ENCODE measurements around the gene C2orf81.

Gene C2orf81

DNA sequence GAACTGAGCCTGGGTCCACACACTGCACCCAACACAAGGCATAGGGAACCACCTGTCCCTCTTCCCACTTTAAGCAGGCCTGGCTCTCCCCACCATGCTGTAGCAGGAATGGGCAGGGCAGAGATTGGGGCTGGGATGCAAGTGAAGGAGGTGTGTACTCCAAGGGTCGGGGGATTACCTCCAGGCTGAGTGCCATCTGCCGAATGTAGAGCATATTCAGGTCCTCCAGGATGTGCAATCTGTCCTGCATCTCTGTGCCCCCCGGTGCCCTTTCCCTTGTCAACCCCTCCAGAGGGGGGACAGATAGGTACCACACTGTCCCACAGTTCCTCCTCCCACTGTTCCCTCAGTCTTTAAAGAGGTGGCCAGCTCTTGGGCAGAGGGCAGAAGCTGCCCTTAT is 18.0 kb upstream of the C2orf81 start:
- no peaks in the 10 kb centered on the region for H3K36me3 ChIP-seq (ENCODE audit: insufficient read depth, low read length)
- H3K4me1 ChIP-seq (ENCODE audit: insufficient read depth, low read length): peaks cover 20% of the 10 kb centered on the region
- no peaks in the 10 kb centered on the region for H3K27me3 ChIP-seq (ENCODE audit: insufficient read depth, low read length)
- H2AFZ ChIP-seq (ENCODE audit: low read depth, low read length): peak overlapping the region; percentile 92
- H3K9me3 ChIP-seq (ENCODE audit: low read length): no peaks in the 10 kb centered on the region
- peak overlapping the region; percentile 57 for H3K4me3 ChIP-seq (ENCODE audit: low read length)

GRCh38 chr2:74438248-74438647 is 16.8 kb upstream of the C2orf81 start:
- Histone ChIP-seq H3K27me3 (ENCODE audit: insufficient read depth, low read length) (no peaks in the 10 kb centered on the region), H3K4me3 (ENCODE audit: low read length) (no peak overlapping the region), H3K9me3 (ENCODE audit: low read length) (no peaks in the 10 kb centered on the region), H2AFZ (ENCODE audit: low read depth, low read length) (no peak overlapping the region), H3K36me3 (ENCODE audit: insufficient read depth, low read length) (no peaks in the 10 kb centered on the region), H3K4me1 (ENCODE audit: insufficient read depth, low read length) (peaks cover 20% of the 10 kb centered on the region)

- no peaks in the 10 kb centered on the region for H3K27me3 ChIP-seq (ENCODE audit: insufficient read depth, low read length)
- H3K4me3 ChIP-seq (ENCODE audit: low read length): no peak overlapping the region
- no peaks in the 10 kb centered on the region for H3K9me3 ChIP-seq (ENCODE audit: low read length)
- peaks cover 3% of the 10 kb centered on the region for H3K36me3 ChIP-seq (ENCODE audit: insufficient read depth, low read length)
- peaks cover 20% of the 10 kb centered on the region for H3K4me1 ChIP-seq (ENCODE audit: insufficient read depth, low read length)
- H2AFZ ChIP-seq (ENCODE audit: low read depth, low read length): no peak overlapping the region
Measured at GRCh38 chr2:74436848-74437695, 15.7 kb upstream of the C2orf81 start.

DNA sequence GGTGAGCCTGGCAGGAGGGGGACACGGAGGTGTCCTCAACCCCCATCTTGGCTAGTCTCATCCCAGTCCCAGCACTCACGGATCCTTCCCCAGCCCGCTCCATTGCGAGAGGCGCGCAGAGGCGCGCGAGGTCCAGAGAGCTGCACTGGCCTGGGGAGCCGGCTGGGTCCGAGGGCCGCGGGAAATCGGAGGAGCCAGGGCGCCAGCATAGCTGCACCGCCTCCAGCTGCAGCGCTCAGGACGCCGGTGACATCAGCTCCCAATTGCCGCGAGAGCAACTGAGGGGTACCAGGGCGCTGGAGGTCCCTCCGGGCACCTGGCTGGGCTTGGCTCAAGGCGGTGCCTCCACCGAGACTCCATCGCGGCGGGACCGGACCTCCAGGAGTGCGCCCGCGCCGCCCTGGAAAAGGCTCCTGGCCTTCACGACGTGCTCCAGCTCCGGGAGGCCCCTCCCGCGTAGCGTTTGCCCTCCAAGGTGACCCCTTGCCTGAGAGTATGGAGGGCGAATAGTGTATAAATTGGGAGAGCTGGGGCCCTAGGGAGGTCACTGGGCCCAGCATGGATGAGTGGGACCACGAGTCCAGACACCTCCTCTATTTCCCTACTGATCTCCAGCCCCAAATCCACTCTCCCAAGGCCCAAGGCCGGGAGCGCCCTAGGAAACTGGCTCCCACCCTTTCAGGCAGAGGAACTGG is 14.8 kb upstream of the C2orf81 start:
- Histone ChIP-seq H3K36me3 (ENCODE audit: insufficient read depth, low read length) (peaks cover 8% of the 10 kb centered on the region), H3K9me3 (ENCODE audit: low read length) (no peaks in the 10 kb centered on the region), H3K4me3 (ENCODE audit: low read length) (no peak overlapping the region), H3K4me1 (ENCODE audit: insufficient read depth, low read length) (peaks cover 20% of the 10 kb centered on the region), H3K27me3 (ENCODE audit: insufficient read depth, low read length) (no peaks in the 10 kb centered on the region), H2AFZ (ENCODE audit: low read depth, low read length) (no peak overlapping the region)

GRCh38 chr2:74430502-74430901 is 9.1 kb upstream of the C2orf81 start:
- Histone ChIP-seq H2AFZ (ENCODE audit: low read depth, low read length) (no peak overlapping the region), H3K27me3 (ENCODE audit: insufficient read depth, low read length) (no peaks in the 10 kb centered on the region), H3K4me1 (ENCODE audit: insufficient read depth, low read length) (peaks cover 3% of the 10 kb centered on the region), H3K9me3 (ENCODE audit: low read length) (no peaks in the 10 kb centered on the region), H3K4me3 (ENCODE audit: low read length) (no peak overlapping the region), H3K36me3 (ENCODE audit: insufficient read depth, low read length) (peaks cover 59% of the 10 kb centered on the region)

GRCh38 chr2:74429487-74430451 is 8.3 kb upstream of the C2orf81 start:
- no peaks in the 10 kb centered on the region for H3K27me3 ChIP-seq (ENCODE audit: insufficient read depth, low read length)
- no peak overlapping the region for H2AFZ ChIP-seq (ENCODE audit: low read depth, low read length)
- H3K4me3 ChIP-seq (ENCODE audit: low read length): no peak overlapping the region
- peaks cover 6% of the 10 kb centered on the region for H3K4me1 ChIP-seq (ENCODE audit: insufficient read depth, low read length)
- H3K9me3 ChIP-seq (ENCODE audit: low read length): no peaks in the 10 kb centered on the region
- peaks cover 65% of the 10 kb centered on the region for H3K36me3 ChIP-seq (ENCODE audit: insufficient read depth, low read length)

DNA sequence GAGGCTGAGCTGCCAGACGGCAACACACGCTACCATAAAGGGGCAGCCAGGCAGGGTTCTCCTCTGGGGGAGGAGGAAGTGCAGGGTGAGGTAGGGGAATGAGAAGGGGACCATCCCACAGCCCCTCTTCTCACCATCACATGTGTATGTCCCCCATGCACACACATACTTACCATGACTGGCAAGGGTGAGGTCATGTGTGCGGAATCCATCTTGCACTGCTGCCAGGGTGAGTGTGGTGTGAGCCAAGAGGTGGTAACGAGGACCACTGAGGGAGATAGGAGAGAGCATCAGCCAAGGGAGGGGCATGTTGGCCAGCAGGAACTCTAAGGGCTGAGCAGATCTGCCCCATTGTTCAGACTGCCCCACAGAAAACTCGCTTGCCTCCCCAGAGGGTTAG is 7.3 kb upstream of the C2orf81 start:
- Histone ChIP-seq H3K36me3 (ENCODE audit: insufficient read depth, low read length) (peaks cover 70% of the 10 kb centered on the region), H3K9me3 (ENCODE audit: low read length) (no peaks in the 10 kb centered on the region), H2AFZ (ENCODE audit: low read depth, low read length) (no peak overlapping the region), H3K27me3 (ENCODE audit: insufficient read depth, low read length) (no peaks in the 10 kb centered on the region), H3K4me1 (ENCODE audit: insufficient read depth, low read length) (peaks cover 6% of the 10 kb centered on the region), H3K4me3 (ENCODE audit: low read length) (no peak overlapping the region)

- Histone ChIP-seq H2AFZ (ENCODE audit: low read depth, low read length) (no peak overlapping the region), H3K4me3 (ENCODE audit: low read length) (no peak overlapping the region), H3K36me3 (ENCODE audit: insufficient read depth, low read length) (peaks cover 69% of the 10 kb centered on the region), H3K4me1 (ENCODE audit: insufficient read depth, low read length) (peaks cover 6% of the 10 kb centered on the region), H3K27me3 (ENCODE audit: insufficient read depth, low read length) (no peaks in the 10 kb centered on the region), H3K9me3 (ENCODE audit: low read length) (no peaks in the 10 kb centered on the region)
Measured at GRCh38 chr2:74427551-74427950, 6.1 kb upstream of the C2orf81 start.

DNA sequence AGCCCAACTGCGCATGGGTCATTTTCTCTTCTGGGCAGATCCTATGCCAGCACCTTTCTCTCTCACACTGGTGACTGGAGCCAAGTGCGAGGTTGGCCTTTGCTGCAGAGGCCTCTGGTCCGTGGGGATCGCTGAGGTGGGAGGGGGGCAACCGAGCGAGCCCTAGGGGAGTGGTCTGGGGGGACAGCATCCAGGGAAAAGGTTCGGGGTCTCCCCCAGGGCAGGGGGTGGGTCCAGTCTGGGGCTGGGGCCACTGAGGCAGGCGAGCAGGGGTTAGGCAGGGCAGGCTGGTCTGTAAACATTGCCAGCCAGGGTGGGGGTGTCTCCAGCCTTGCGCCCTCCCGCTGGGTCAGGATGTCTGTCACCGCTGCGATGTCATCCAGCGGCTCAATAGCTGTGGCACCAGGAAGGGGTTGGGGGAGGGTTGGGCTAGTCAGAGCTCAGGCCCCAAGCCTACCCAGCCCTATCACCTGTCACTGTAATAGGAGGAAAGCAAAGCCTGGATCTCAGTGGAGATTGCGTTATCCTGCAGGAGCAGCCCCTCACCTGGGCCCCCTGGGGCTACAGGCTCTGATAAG is 4.9 kb upstream of the C2orf81 start:
- Histone ChIP-seq H3K36me3 (ENCODE audit: insufficient read depth, low read length) (peaks cover 62% of the 10 kb centered on the region), H3K4me1 (ENCODE audit: insufficient read depth, low read length) (peaks cover 10% of the 10 kb centered on the region), H3K9me3 (ENCODE audit: low read length) (no peaks in the 10 kb centered on the region), H3K4me3 (ENCODE audit: low read length) (no peak overlapping the region), H3K27me3 (ENCODE audit: insufficient read depth, low read length) (no peaks in the 10 kb centered on the region), H2AFZ (ENCODE audit: low read depth, low read length) (no peak overlapping the region)

DNA sequence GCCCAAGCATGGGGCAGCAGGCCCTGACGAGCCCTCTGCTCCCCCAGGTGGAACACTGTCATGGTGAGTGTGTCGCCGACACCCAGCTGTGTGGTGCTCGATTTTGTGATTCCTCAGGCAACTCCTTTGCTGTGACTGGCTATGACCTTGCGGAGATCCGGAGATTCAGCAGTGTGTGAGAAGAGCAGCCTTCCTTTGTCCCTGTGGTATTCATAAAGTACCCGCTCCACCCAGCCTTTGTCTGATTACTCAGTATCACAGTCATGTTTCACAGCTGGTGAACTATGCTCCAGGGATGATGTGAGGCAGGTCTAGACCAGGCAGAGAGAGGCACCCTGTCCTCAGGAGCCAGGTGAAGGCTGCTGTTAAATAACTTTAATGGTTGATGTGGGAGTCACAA is 4.1 kb upstream of the C2orf81 start:
- Histone ChIP-seq H3K36me3 (ENCODE audit: insufficient read depth, low read length) (peaks cover 56% of the 10 kb centered on the region), H3K9me3 (ENCODE audit: low read length) (no peaks in the 10 kb centered on the region), H2AFZ (ENCODE audit: low read depth, low read length) (no peak overlapping the region), H3K4me1 (ENCODE audit: insufficient read depth, low read length) (peaks cover 10% of the 10 kb centered on the region), H3K27me3 (ENCODE audit: insufficient read depth, low read length) (no peaks in the 10 kb centered on the region), H3K4me3 (ENCODE audit: low read length) (no peak overlapping the region)

GRCh38 chr2:74424995-74425406 is 3.6 kb upstream of the C2orf81 start:
- Histone ChIP-seq H3K9me3 (ENCODE audit: low read length) (no peaks in the 10 kb centered on the region), H3K27me3 (ENCODE audit: insufficient read depth, low read length) (no peaks in the 10 kb centered on the region), H3K4me3 (ENCODE audit: low read length) (no peak overlapping the region), H3K4me1 (ENCODE audit: insufficient read depth, low read length) (peaks cover 10% of the 10 kb centered on the region), H3K36me3 (ENCODE audit: insufficient read depth, low read length) (peaks cover 51% of the 10 kb centered on the region), H2AFZ (ENCODE audit: low read depth, low read length) (no peak overlapping the region)

DNA sequence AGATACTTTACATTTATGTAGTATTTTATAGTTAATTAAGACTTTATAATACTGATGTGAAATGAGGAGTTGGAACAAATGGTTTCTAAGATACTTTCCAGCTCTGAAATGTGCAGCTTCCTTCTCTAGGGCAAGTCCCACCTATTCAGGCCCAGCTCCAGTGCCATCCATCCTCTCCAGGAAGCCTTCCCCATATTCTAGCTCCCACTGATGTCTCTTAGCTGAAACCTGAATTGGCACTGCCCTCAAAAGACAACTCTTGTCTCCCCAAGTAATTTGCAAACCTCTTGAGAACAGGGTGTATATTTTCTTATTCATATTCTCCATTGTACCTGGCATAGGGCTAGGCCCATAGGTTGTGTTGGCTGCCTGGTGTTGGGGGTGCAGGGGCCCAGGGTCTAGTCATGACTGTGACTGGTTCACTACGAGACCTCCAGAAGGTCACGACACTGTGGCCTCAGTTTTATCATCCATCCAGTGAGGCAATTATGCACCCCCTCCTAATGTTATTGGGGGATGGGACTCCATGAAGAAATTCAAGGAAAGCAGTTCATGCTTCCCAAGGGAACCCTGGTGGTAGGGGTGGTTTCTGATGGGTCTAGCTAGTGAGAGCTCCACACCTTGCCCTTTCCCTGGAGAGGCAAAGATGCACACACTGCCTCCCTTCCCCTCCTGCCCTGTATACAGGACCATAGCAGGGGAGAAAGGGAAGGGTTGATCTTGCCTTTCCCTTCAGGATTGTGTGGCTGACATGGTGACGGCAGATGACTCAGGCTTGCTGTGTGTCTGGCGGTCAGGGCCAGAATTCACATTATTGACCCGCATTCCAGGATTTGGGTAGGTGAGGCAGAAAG is 2.9 kb upstream of the C2orf81 start:
- Histone ChIP-seq H3K27me3 (ENCODE audit: insufficient read depth, low read length) (no peaks in the 10 kb centered on the region), H3K4me3 (ENCODE audit: low read length) (no peak overlapping the region), H3K4me1 (ENCODE audit: insufficient read depth, low read length) (peaks cover 10% of the 10 kb centered on the region), H3K36me3 (ENCODE audit: insufficient read depth, low read length) (peaks cover 44% of the 10 kb centered on the region), H3K9me3 (ENCODE audit: low read length) (no peaks in the 10 kb centered on the region), H2AFZ (ENCODE audit: low read depth, low read length) (no peak overlapping the region)
